ENCODE measurements around the gene COX8C.
"Not testable (repeated sequence)": the region's sequence is repeated elsewhere in the genome, so short reads cannot be mapped to it uniquely, and the experiment has no call there.

The COX8C gene

DNA sequence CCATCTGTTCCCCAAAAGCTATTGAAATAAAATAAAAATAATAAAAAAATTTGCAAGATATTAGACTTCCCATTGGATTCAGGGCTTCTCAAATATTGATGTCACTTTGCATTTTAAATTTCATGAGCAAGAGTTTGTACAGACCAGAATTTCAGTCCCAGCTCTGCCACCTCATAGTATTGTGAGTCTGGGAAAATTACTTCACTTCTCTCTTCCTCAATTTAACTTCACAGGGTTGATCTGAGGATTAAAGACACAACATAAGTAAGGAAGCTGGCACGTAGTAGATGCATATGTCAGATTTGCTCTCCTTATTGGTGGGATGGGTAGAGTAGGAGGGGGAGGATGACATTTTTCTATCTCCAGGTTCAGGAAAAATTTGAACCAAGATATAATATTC, 32.8 kb downstream of the COX8C start:
- DNase-seq, result no peak

DNA sequence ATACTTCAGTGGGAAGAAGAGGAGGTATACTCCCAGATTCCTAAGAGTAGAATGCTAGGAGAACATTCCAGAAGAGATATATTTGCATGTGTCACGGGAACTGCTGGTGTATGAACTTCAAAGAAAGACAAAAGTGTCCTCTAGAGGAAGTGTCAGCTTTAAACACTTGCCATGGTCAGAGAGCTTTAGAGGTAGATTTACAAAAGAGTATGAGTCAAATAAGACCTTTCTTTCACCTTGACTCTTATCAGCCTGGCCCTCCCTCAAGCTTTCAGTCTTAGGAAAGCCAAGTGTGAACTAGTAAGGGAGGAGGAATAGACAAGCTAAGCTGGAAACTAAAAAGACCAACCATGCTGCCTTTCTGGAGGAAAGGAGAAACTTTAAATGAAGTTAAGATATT, 34.7 kb downstream of the COX8C start:
- DNase-seq, result no peak

DNA sequence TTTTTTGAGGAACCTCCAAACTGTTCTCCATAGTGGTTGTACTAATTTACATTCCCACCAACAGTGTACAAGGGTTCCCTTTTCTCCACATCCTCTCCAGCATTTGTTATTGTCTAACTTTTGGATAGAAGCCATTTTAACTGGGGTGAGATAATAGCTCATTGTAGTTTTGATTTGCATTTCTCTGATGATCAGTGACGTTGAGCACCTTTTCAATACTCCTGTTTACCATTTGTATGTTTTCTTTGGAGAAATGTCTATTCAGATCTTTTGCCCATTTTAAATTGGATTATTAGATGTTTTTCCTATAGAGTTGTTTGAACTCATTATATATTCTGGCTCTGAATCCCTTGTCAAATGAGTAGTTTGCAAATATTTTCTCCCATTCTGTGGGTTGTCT, 37.3 kb downstream of the COX8C start:
- DNase-seq, result not testable (repeated sequence)

DNA sequence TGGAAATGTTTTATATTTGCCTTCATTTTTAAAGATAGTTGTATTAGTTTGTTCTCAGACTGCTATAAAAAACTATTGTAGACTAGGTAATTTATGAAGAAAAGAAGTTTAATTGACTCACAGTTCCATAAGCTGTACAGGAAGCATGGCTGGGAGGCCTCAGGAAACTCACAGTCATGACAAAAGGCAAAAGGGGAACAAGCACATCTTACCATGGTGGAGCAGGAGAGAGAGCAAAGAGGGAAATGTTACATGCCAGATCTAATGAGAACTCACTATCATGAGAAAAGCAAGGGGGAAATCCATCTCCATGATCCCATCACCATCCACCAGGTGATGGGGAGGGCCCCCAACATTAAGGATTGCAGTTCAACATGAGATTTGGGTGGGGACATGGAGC, 48.2 kb downstream of the COX8C start:
- DNase-seq, result no peak

DNA sequence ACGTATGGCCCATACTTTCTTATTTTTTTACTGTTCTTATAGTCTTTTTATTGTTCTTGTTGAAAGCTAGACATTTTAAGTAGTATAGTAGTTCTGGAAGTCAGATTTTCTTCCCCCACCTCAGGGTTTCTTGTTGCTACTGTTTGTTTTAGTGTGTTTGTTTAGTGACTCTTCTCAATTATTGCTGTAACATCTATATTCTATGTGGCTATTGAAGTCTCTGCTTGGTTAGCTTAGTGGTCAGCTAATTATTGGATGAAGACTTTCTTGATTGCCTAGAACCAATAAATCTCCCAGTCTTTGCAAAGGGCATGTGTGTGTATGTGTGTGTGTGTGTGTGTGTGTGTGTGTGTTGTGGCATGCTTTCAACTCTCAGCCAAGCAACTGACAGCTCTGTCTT, 49.5 kb downstream of the COX8C start:
- no peak for DNase-seq
